Measurements from ENCODE around the gene REM2. TPM values are rescaled to one million over a fixed set of nuclear protein-coding genes. Genes with fewer than 3 reads are reported as not detected.

The REM2 gene
- total RNA-seq, 1 donor from 2014 or later = 0.36 TPM

DNA sequence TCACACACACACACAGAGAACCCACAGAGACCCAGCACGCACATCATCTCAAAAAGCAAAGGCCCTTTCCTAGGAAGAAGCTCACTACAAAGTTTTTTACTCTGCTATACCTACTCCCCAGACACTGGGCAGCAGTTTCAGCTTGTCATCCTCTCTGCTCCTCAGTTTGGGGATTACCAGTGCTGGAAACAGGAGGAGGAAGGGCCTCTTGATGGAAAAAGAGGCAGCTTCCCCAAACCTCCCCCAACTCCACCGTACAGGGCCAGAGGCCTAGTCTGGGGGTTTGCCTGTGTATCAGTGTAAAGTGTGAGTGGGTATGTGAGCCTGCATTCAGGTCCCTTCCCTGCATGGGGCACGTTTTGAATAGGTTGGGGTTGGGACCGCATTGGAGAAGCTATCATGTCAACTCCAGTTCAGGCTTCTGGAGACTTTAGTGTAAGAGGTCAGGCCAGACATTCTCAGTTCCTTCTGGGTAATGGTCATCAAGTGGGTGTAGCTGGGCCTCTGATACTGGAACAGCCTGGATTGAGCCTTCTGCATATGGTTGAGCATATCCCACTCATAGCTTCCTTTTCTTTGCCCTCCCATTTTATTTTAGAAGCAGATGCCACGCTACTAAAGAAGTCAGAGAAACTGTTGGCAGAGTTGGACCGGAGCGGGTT lies 1.2 kb downstream of the REM2 start:
- no peak for DNase-seq (ENCODE audit: low spot score)
- no peak overlapping the region for H3K4me3 Mint-ChIP-seq (ENCODE audit: unreplicated experiment)
- peaks cover 10% of the 10 kb centered on the region for H3K36me3 Mint-ChIP-seq (ENCODE audit: low read depth, unreplicated experiment)
- peaks cover 43% of the 10 kb centered on the region for H3K4me1 Mint-ChIP-seq (ENCODE audit: unreplicated experiment)
- H3K27ac Mint-ChIP-seq (ENCODE audit: unreplicated experiment) = peak overlapping the region; percentile 32
- peaks cover 30% of the 10 kb centered on the region for H3K27me3 Mint-ChIP-seq (ENCODE audit: unreplicated experiment)
- TF ChIP-seq, protein P1, sequence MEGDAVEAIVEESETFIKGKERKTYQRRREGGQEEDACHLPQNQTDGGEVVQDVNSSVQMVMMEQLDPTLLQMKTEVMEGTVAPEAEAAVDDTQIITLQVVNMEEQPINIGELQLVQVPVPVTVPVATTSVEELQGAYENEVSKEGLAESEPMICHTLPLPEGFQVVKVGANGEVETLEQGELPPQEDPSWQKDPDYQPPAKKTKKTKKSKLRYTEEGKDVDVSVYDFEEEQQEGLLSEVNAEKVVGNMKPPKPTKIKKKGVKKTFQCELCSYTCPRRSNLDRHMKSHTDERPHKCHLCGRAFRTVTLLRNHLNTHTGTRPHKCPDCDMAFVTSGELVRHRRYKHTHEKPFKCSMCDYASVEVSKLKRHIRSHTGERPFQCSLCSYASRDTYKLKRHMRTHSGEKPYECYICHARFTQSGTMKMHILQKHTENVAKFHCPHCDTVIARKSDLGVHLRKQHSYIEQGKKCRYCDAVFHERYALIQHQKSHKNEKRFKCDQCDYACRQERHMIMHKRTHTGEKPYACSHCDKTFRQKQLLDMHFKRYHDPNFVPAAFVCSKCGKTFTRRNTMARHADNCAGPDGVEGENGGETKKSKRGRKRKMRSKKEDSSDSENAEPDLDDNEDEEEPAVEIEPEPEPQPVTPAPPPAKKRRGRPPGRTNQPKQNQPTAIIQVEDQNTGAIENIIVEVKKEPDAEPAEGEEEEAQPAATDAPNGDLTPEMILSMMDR (IDR thresholded peaks at IDR 0.05; ENCODE audit: unreplicated experiment) = no peak
- H3K9me3 Mint-ChIP-seq (ENCODE audit: unreplicated experiment) = no peaks in the 10 kb centered on the region

DNA sequence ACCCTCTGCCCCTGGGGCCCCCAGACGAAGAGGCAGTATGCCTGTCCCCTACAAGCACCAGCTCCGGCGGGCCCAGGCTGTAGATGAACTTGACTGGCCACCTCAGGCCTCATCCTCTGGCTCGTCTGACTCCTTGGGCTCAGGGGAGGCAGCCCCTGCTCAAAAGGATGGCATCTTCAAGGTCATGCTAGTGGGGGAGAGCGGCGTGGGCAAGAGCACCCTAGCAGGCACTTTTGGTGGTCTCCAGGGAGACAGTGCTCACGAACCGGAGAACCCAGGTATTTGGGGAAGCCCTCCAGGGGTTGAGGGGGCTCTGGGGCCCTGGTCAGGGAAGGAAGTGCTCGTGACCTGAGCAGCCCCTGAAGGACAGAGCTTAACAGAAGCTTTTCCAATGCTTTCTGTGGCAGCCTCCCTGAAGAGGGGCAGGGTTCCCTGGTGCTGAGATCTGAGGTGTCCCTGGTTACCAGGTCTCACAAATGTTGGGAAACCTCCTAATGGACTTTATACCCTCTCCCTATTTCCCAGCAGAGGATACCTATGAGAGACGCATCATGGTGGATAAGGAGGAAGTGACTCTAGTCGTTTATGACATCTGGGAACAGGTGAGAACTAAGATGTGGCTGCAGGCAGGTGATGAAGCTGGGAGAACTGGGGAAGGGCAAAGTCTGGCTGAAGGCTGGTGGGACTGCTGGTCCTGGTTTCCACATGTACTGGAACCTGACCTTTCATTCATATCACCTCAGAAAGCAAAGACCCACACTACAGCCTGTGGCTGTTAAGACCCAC lies 1.9 kb downstream of the REM2 start:
- DNase-seq (ENCODE audit: low spot score) = no peak
- Mint-ChIP-seq H3K27me3 (ENCODE audit: unreplicated experiment) (peaks cover 30% of the 10 kb centered on the region), H3K36me3 (ENCODE audit: low read depth, unreplicated experiment) (peaks cover 4% of the 10 kb centered on the region), H3K4me1 (ENCODE audit: unreplicated experiment) (peaks cover 43% of the 10 kb centered on the region), H3K4me3 (ENCODE audit: unreplicated experiment) (no peak overlapping the region), H3K9me3 (ENCODE audit: unreplicated experiment) (no peaks in the 10 kb centered on the region), H3K27ac (ENCODE audit: unreplicated experiment) (no peak overlapping the region)
- TF ChIP-seq, protein P1 (IDR thresholded peaks at IDR 0.05; ENCODE audit: unreplicated experiment) = no peak

DNA sequence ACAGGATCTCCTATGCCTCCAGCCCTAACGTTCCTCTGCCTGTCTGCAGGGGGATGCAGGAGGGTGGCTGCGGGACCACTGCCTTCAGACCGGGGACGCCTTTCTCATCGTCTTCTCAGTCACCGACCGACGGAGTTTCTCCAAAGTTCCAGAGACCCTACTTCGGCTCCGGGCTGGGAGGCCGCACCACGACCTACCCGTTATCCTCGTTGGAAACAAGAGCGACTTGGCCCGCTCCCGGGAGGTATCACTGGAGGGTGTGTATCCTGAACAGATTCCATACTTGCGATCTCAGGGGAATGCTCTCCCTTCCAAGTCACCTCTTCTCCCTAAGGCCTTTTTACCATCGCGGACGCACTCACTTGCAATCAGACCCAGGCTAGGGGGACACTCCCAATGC lies 3.0 kb downstream of the REM2 start:
- Mint-ChIP-seq H3K9me3 (ENCODE audit: unreplicated experiment) (no peaks in the 10 kb centered on the region), H3K4me1 (ENCODE audit: unreplicated experiment) (peaks cover 43% of the 10 kb centered on the region), H3K27me3 (ENCODE audit: unreplicated experiment) (peaks cover 30% of the 10 kb centered on the region), H3K36me3 (ENCODE audit: low read depth, unreplicated experiment) (peaks cover 4% of the 10 kb centered on the region), H3K27ac (ENCODE audit: unreplicated experiment) (peak overlapping the region; percentile 91), H3K4me3 (ENCODE audit: unreplicated experiment) (peak overlapping the region; percentile 86)
- TF ChIP-seq, protein P1 (IDR thresholded peaks at IDR 0.05; ENCODE audit: unreplicated experiment) = no peak
- DNase-seq (ENCODE audit: low spot score) = no peak

DNA sequence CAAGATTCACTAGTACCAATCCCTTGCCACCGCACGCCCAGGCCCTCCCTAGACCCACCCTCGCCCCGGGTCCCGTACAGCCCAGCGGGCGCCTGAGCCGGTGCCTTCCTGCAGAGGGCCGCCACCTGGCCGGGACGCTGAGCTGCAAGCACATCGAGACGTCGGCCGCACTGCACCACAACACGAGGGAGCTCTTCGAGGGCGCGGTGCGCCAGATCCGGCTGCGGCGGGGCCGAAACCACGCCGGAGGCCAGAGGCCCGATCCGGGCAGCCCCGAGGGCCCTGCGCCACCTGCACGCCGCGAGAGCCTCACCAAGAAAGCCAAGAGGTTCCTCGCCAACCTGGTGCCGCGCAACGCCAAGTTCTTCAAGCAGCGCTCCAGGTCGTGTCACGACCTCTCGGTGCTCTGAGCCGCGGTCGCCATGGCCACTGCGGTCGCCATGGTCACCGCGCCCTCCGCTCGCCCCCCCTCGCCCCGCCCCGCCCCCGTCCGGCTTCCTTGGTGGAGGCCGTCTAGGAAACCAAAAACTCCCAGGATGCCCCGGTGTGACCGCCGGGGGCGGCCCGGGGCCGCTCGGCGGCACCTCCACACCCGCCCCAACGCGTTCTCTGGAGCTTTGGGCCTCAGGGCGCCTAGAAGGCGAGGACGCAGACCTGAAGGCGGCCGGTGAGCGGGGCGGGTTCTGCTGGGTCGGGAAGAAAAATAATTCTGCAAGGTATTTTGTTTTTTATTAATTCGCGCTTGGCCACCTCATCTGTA lies 3.7 kb downstream of the REM2 start:
- H3K4me3 Mint-ChIP-seq (ENCODE audit: unreplicated experiment) = peak overlapping the region; percentile 98
- DNase-seq (ENCODE audit: low spot score) = peak; percentile 63
- peaks cover 37% of the 10 kb centered on the region for H3K4me1 Mint-ChIP-seq (ENCODE audit: unreplicated experiment)
- no peaks in the 10 kb centered on the region for H3K9me3 Mint-ChIP-seq (ENCODE audit: unreplicated experiment)
- TF ChIP-seq, protein P1 (IDR thresholded peaks at IDR 0.05; ENCODE audit: unreplicated experiment) = no peak
- H3K27ac Mint-ChIP-seq (ENCODE audit: unreplicated experiment) = peak overlapping the region; percentile 93
- H3K36me3 Mint-ChIP-seq (ENCODE audit: low read depth, unreplicated experiment) = peaks cover 4% of the 10 kb centered on the region
- peaks cover 28% of the 10 kb centered on the region for H3K27me3 Mint-ChIP-seq (ENCODE audit: unreplicated experiment)

Data from endothelial cell (in vitro differentiated cells).